ENCODE measurements around the gene PDXP.
A peak's percentile ranks its signal among the peaks of the same experiment; 100 is the strongest.
"Not testable (repeated sequence)": the region's sequence is repeated elsewhere in the genome, so short reads cannot be mapped to it uniquely, and the experiment has no call there.

PDXP gene

DNA sequence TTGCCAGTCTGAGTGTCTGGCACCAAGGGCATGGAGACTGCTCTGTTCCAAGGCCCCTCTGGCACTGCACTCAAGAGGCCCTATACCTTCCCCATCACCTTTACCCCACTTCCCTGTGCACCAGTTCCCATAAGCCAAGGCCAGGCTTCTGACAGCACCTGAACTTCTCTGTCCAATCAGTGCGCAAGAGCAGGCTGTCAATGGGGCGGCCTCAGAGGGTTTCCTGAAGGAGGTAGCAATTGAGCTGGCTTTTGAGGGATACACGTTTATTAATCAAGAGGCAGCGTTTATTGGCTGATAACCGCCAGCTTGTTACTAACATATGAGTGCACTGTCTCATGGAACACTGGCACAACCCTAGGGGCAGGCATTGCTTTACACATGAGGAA is 17.0 kb upstream of the PDXP start:
- DNase-seq (ENCODE audit: insufficient read length, low spot score), result no peak
- FAIRE-seq, result no peak

DNA sequence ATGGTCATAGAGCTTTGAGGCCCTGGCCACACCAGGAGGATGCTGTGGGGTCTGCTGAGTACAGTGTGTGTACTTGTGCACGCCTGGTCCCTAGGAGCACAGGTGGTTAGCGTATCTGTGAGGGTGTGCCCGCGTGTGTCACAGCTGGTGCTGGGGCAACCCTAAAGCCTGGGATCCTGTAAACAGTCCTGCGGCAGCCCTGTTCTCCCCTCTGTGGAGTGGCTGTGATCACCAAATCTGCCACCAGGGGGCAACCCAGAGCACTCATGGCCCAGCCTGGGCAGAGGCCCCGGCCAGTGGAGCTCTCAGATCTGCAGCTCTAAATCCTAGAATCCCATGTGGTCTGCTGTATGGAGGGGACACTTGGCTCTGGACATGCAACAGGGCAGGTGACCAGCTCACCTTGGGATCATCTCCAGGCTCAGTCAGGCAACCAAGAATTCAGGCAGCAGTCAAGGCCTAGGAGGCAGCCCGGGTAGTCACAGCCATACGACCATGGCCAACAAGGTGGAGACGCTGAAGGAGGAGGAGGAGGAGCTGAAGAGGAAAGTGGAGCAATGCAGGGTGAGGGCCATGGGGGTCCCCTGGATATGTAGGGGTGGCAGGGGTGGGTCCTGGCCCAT is 15.2 kb upstream of the PDXP start:
- peak; percentile 87 for DNase-seq (ENCODE audit: insufficient read length, low spot score)
- peak; percentile 85 for FAIRE-seq

DNA sequence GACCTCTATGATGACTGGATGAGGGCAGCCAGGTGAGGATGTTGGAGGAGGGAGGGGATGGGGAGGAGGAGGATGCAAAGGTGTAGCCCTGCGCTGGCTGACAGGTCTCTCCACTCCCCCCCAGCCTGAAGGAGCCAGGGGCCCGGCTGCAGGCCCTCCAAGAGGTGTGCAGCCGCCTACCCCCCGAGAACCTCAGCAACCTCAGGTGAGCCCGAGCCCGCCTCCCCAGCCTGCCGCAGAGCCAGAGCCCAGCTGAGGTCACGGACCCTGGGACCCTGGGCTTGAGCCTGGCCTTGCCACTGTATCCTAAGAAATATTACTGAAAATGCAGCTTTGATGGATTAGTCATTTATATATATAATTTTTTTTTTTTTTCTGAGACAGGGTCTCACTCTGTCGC is 11.2 kb upstream of the PDXP start:
- FAIRE-seq (no peak), DNase-seq (ENCODE audit: insufficient read length, low spot score) (no peak)

DNA sequence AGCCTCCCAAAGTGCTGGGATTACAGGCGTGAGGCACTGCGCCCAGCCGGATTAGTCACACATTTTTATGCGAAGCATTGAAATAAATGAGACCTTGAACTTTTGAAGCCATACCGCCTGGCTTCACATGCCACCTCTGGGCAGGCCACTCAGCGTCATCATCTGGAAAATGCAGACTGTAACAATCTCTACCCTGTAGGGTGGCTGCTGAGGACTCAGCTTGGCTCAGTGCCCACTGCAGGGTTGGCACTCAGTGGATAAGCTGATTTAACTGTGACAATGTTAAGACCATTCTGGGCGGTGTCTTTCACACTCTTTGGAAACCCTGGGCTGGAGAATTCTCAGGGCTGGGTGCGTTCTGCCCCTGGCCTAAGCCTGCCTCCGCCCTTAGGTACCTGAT is 10.6 kb upstream of the PDXP start:
- FAIRE-seq, result no peak
- no peak for DNase-seq (ENCODE audit: insufficient read length, low spot score)

DNA sequence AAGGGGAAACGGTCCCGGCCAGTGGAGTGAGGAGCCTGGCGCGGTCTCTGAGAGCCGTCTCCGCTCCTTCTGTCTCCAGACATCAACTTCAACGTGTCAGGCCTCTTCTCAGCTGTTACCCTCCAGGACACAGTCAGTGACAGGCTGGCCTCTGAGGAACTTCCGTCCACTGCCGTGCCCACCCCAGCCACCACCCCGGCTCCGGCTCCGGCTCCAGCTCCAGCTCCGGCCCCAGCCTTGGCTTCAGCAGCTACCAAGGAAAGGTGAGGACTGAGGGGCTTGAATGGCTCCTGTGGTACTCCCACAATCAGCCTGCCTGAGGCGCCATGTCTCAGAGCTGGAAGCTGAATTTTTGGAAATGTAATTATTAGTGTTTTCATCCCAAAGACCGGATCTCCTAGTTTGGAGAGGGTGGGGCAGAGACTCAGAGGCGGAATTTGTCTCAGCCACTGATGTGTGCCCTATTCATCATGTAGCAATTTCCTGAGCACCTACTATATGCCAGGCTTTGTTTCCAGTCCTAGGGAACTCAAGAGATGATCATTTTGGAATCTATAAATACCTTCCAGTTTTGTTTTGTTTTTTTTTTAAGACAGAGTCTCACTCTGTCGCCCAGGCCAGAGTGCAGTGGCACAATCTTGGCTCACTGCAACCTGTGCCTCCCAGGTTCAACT is 7.9 kb upstream of the PDXP start:
- FAIRE-seq (no peak), DNase-seq (ENCODE audit: insufficient read length, low spot score) (no peak)

DNA sequence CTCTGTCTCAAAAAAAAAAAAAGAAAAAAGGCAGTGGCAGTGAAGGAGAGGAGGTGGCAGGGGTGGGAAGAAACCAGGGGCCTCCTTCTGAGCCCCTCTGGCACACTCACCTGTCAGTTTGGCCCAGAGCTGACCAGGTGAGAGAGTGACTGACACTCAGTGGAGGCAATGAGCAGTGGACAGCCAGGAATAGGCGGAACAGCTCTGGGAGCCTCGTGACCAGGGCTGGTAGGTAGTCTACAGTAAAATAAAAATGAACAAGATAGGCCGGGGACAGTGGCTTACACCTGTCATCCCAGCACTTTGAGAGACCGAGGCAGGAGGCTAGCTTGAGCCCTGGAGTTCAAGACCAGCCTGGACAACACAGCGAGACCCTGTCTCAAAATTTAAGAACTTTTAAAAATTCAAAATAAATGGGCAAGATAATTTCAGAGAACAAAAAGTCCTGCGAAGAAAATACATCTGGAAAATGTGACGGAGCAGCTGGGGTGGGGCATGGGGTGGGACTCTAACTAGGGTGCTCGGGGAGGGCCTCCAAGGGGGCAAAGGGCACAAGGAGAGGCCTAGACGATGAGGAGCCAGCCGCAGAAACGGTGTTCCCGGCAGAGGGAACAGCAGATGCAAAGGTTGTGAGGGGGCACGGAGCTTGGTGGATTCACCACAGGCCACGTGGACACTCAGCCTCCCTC is 3.8 kb upstream of the PDXP start:
- no peak for FAIRE-seq
- no peak for DNase-seq (ENCODE audit: insufficient read length, low spot score)

DNA sequence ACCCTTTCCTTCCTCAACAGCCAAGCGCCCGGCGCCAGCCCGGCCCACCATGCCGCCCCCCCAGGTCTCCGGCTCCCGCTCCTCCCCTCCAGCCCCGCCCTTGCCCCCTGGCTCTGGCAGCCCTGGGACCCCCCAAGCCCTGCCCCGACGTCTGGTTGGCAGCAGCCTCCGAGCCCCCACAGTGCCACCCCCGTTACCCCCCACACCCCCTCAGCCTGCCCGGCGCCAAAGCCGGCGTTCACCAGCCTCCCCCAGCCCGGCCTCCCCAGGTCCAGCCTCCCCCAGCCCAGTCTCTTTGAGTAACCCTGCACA is 3.3 kb upstream of the PDXP start:
- no peak for FAIRE-seq
- no peak for DNase-seq (ENCODE audit: insufficient read length, low spot score)

DNA sequence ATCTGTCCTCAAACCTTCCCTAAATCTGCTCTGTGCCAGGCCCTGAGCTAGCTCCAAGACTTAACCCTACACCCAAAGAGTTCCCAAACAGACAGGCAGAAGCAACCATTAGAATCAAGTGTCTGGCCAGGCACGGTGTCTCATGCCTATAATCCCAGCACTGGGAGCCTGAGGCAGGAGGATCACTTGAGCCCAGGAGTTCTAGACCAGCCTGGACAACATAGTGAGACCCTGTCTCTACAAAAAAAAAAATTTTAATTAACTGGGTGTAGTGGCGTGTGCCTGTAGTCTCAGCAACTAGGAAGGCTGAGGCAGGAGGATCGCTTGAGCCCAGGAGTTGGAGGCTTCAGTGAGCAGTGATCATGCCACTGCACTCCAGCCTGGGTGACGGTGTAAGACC is 1.9 kb upstream of the PDXP start:
- not testable (repeated sequence) for FAIRE-seq; DNase-seq (ENCODE audit: insufficient read length, low spot score)

DNA sequence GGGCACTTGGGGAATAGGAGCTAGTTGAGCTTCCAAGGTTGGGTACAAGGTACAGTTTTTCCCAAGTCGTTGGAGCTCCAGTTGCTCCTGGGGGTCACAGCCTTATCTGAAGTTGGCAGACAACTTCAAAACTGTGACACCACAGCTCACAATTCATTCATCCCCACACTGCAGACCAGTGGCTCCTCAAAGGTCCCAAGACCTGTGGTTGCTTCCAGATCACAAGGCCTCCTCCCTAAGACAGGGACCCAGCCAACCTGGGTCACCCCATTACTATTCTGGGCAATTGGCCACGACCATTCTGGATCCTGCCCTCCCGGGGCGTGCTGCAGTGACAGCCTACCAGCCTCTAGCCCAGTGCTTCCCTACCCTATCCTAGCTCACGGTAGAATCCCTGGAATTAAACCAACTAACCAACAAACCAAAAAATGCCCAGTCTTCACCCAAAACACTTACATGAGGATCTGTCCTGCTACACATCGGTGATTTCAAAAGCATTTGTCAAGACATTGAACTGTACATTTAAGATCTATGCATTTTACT is 862 bp upstream of the PDXP start:
- FAIRE-seq, result no peak
- DNase-seq (ENCODE audit: insufficient read length, low spot score), result no peak

DNA sequence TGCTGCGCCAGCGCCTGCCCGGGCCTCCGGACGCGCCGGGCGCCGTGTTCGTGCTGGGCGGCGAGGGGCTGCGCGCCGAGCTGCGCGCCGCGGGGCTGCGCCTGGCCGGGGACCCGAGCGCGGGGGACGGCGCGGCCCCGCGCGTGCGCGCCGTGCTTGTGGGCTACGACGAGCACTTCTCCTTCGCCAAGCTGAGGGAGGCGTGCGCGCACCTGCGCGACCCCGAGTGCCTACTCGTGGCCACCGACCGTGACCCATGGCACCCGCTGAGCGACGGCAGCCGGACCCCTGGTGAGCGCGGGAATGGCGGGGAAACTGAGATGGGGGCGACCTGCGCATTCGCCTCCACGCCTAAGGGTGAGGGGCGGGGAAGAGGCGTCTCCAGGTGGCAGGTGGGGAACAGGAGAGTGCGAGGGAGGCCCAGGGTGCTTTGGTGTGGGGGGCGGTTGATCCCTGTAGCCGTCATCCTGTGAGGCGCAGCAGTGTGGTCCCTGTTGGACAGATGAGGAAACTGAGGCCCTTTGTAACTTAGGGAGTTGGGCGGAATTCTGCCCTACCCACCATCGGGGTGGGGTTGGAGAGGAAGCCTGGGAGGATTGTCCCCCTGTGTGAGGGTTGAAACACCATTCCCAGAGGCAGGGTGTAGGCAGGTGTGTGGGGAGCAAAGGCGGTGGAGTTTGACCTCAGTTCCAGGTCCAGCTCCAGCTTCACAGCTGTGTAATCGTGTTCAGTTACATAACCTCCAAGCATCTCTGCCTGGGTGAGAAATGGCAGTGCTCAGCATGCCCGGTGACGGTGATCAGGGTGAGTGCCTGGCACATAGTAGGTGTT is 758 bp downstream of the PDXP start:
- FAIRE-seq (peak; percentile 70), DNase-seq (ENCODE audit: insufficient read length, low spot score) (no peak)

DNA sequence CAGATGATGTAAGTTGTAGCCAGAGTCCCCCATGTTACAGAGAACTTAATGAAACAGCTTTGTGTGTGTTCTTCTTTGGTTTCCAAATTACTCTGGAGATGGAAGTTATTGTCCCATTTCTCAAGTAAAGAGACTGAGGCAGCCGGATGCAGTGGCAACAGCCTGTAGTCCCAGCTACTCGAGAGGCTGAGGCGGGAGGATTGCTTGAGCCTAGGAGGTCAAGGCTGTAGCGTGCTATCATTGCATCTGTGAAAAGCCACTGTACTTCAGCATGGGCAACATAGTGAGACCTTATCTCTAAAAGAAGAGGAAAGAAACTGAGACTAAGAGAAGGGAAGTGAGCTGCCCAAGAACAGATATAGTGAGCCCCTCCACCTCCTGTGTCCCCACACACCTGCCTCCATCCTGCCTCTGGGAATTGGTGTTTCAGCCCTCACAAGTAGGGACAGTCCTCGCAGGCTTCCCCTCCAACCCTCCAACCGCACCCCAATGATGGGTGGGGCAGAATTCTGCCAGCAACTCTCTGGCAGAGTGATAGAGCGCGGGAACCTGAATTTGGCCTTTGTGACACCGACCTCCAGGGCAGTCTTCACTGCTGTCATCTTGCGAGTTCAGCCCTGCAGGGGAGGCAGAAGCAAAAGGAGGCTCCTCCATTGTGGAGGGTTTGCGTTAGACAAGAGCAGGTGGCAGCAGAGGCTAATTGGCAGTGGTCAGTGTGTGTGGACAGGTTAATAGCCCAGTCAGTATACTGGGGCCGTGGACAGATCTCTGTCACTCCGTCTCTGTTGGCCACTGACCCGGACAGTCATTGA is 1.6 kb downstream of the PDXP start:
- peak; percentile 79 for FAIRE-seq
- no peak for DNase-seq (ENCODE audit: insufficient read length, low spot score)

DNA sequence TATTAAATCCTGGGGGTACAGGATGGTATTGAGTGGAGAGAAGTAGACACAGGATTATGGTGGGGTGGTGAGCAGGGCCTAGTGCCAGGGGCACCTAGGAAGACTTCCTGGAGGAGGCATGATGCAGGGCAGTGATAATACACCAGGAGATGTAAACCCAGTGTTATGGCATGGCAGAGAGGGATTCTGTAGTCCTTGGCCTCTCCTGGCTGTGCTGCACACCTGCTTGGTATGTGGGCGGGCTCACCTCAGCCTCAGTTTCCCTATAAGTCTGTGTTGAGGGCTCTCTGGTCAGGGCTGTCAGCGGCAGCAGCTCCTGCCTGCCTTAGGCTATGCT is 2.2 kb downstream of the PDXP start:
- DNase-seq (ENCODE audit: insufficient read length, low spot score) (no peak), FAIRE-seq (no peak)

DNA sequence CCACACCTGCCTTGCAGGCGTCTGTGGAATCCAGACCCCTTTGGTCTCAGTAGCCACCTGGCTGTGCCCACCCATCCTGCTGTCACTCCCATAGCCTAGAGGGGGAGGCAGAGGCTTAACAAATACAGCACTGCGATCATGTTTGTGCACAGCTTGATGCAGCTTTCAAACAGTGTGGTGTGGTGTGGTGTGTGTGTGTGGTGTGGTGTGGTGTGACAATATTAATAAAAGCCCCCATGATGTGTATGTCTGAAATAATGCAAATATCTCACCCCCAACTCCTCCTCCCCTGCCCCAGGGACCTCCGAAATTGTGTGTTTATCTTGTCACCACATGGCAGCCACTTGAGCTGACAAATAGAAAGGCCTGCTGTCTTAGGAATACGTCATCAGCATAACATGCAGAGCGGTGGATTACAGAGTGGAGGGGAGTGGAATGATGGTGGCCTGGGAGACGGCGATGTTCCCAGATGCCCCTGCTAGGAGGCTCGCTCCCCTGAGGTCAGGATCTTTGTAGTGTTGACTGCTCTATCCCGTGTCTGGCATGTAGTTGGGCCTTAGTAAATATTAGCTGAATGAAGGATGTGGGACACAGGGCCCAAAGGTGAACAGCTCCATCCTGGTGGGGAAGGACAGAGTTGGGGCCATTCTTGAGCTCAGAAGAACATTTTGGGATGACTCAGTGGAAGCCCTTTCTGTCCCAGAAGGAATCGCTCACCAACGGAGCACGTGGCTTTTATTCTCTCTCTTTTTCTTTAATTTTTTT is 2.8 kb downstream of the PDXP start:
- DNase-seq (ENCODE audit: insufficient read length, low spot score), result no peak
- peak; percentile 79 for FAIRE-seq

DNA sequence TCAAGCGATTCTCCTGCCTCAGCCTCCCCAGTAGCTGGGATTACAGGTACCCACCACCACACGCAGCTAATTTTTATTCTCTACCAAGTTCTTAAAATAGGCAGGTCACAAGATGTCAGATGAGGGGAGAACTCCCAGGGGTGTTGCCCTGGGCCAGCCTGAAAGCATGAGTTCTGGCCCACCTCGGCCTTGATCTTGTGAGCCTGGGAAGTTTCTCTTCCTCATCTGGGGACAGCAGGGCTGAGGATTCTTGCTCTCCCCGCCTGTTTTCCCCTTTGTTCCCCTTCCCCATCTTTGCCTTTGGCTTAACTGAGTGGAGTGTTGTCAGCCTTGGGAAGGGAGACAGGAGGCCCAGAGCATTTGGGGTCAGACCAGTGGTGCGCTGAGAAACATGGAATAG is 3.5 kb downstream of the PDXP start:
- DNase-seq (ENCODE audit: insufficient read length, low spot score), result no peak
- FAIRE-seq, result peak; percentile 8

DNA sequence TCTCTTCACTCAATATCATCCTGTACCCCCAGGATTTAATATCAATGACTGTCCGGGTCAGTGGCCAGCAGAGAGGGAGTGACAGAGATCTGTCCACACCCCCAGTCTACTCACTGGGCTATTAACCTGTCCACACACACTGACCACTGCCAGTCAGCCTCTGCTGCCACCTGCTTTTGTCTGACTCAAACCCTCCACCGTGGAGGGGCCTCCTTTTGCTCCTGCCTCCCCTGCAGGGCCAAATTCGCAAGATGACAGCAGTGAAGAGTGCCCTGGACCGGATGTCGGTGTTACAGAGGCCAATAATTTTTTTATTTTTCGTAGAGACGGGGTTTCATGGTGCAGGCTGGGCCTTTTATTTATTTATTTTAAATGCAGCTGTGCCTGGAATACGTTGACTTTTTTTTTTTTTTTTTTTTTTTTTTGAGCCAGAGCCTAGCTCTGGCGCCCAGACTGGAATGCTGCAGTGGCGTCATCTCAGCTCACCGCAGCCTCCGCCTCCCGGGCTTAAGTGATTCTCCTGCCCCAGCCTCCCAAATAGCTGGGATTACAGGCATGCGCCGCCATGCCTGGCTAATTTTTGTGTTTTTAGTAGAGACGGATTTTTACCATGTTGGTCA is 5.1 kb downstream of the PDXP start:
- DNase-seq (ENCODE audit: insufficient read length, low spot score) (no peak), FAIRE-seq (no peak)

DNA sequence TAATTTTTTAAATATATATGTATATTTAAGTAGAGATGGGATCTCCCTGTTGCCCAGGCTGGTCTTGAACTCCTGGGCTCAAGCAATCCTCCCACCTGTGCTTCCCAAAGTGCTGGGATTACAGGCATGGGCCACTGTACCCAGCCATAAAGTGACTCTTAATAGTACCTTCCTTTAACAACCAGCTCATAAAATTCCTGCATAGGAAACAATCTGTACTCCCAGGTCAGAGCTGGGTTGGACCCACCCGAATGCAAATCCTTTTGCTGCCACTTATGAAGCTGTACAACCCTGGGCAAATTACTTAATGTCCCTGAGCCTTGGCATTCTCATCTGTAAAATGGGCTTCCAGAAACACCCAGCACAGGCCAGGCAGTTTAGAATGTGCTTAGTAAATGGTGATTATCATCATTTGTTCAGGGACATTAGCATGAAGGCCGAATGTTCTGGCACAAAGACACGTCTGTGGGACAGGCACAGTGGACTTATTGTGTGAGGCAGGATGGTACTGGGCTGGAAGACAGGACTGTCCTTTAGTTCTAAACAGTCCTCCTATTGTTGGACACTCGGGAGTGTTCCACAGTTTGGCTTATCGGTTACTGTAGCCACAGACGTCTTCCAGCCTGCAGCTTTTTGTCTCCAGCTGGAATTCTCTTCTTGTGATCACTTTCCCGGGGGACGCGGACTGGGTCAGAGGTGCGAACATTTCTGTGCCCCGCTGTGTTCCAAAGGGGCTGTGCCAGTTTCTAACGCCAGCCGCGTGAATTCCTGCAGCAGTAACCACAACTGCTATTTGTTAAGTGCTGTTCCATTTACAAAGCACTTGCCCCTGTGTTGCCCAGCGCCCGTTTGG is 6.0 kb downstream of the PDXP start:
- no peak for DNase-seq (ENCODE audit: insufficient read length, low spot score)
- no peak for FAIRE-seq

DNA sequence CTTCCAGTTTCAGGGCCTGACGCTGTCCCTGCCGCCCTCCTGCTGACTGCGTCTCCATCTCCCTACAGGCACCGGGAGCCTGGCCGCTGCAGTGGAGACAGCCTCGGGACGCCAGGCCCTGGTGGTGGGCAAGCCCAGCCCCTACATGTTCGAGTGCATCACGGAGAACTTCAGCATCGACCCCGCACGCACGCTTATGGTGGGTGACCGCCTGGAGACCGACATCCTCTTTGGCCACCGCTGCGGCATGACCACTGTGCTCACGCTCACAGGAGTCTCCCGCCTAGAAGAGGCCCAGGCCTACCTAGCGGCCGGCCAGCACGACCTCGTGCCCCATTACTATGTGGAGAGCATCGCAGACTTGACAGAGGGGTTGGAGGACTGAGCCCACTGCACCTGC is 7.0 kb downstream of the PDXP start:
- no peak for FAIRE-seq

DNA sequence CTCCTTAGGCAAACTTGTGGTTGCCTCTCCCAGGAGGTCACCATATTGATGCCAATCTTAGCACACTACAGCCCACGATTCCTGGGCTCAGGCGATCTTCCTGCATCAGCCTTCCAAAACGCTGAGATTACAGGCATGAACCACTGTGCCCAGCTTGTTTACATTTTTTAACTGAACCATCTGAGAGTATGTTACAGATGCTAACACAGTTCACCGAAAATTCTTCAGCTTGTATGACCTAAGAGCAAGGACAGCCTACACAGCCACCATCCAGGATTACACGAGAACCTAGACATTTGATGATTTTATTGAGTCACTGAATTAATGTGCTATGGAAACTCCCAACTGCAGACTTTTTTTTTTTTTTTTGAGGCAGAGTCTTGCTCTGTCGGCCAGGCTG is 11.1 kb downstream of the PDXP start:
- DNase-seq (ENCODE audit: insufficient read length, low spot score) (no peak), FAIRE-seq (no peak)

More for the DNA sequence above, 7.0 kb downstream of the PDXP start:
- DNase-seq (ENCODE audit: insufficient read length, low spot score), result no peak

Measured in GM19239 (cell line).